SK-N-SH (cell line): ENCODE results near the gene ACTN3. TPM values are rescaled to one million over a fixed set of nuclear protein-coding genes. Genes with fewer than 3 reads are reported as not detected.

ENCODE experiments used
- CTCF ChIA-PET: fragments of 300-600, 350-600 bp; formaldehyde crosslinking; extraction: SDS; loops from one replicate; lab custom pipeline; 2021; lab: Yijun Ruan, JAX
- POLR2A ChIA-PET: fragments of 350-600 bp; sonication (Branson Sonifier 250); formaldehyde crosslinking; extraction: SDS; loops from one replicate; lab custom pipeline; 2020; ENCODE audit warnings: antibody characterized with exemption, inconsistent platforms; lab: Yijun Ruan, JAX
- DNase-seq: peaks from one replicate; pipeline ENCODE4 v3.0.0; 2012
- H2AFZ ChIP-seq: fragments of 200-600 bp; sonication (generic); 2 replicates; pipeline ENCODE4 v1.8.1; 2016; ENCODE audit warnings: antibody characterized with exemption, mild to moderate bottlenecking, low read depth
- H3F3A ChIP-seq: fragments of 200-600 bp; sonication (generic); replicated peaks from 2 replicates; pipeline ENCODE3; 2016; ENCODE audit warnings: antibody characterized with exemption, mild to moderate bottlenecking; ENCODE audit not compliant: insufficient read depth
- H3K27ac ChIP-seq, 2 experiments: fragments of 200-500 bp in 1 of 2; fragments of 200-600 bp in 1 of 2; sonication (Bioruptor generic) in 1 of 2; sonication (generic), shearing (Covaris generic) in 1 of 2; 2 replicates each; pipeline versions ENCODE4 v1.5.1 to v1.6.1; 2014 to 2016; ENCODE audit warnings: low read depth in 2 of 2, inconsistent platforms in 1 of 2, low read length in 1 of 2, mild to moderate bottlenecking in 1 of 2, mixed read lengths in 1 of 2
- H3K27me3 ChIP-seq: fragments of 200-600 bp; sonication (generic), shearing (Covaris generic); 2 replicates; pipeline ENCODE4 v1.6.1; 2016; ENCODE audit warnings: mixed run types; ENCODE audit not compliant: insufficient read depth
- H3K36me3 ChIP-seq, 2 experiments: fragments of 200-500 bp in 1 of 2; fragments of 200-600 bp in 1 of 2; sonication (Bioruptor generic) in 1 of 2; sonication (generic) in 1 of 2; replicated peaks in 1 of 2; 2 replicates each; pipeline versions ENCODE3 to v1.5.1; 2014 to 2016; ENCODE audit warnings: low read length in 1 of 2, mild to moderate bottlenecking in 1 of 2; ENCODE audit not compliant: insufficient read depth in 2 of 2, control insufficient read depth in 1 of 2
- H3K4me1 ChIP-seq, 2 experiments: fragments of 200-500 bp in 1 of 2; fragments of 200-600 bp in 1 of 2; sonication (Bioruptor generic) in 1 of 2; sonication (generic), shearing (Covaris generic) in 1 of 2; 2 replicates each; pipeline versions ENCODE4 v1.5.1 to v1.6.1; 2014 to 2016; ENCODE audit warnings: low read depth in 1 of 2, low read length in 1 of 2, mixed run types in 1 of 2; ENCODE audit not compliant: insufficient read depth in 2 of 2, control insufficient read depth in 1 of 2
- H3K4me2 ChIP-seq: fragments of 200-600 bp; sonication (generic), shearing (Covaris generic); 2 replicates; pipeline ENCODE4 v1.6.1; 2017; ENCODE audit warnings: mixed run types
- H3K4me3 ChIP-seq, 2 experiments: fragments of 200-500 bp in 1 of 2; fragments of 200-600 bp in 1 of 2; sonication (Bioruptor generic) in 1 of 2; sonication (generic), shearing (Covaris generic) in 1 of 2; 2 replicates each; pipeline versions ENCODE4 v1.5.1 to v1.8.1; 2014 to 2016; ENCODE audit warnings: low read depth in 2 of 2, inconsistent platforms in 1 of 2, low read length in 1 of 2, mild to moderate bottlenecking in 1 of 2, mixed read lengths in 1 of 2, moderate library complexity in 1 of 2
- H3K79me2 ChIP-seq: fragments of 200-600 bp; sonication (generic); 2 replicates; pipeline ENCODE4 v1.8.1; 2017; ENCODE audit warnings: mild to moderate bottlenecking; ENCODE audit not compliant: insufficient read depth
- H3K9ac ChIP-seq: fragments of 200-600 bp; sonication (generic); 2 replicates; pipeline ENCODE4 v1.6.1; 2017; ENCODE audit warnings: mixed run types
- H3K9me2 ChIP-seq: fragments of 200-600 bp; sonication (generic); 2 replicates; pipeline ENCODE4 v1.6.1; 2017; ENCODE audit warnings: mixed run types
- H3K9me3 ChIP-seq: fragments of 200-600 bp; sonication (generic); 2 replicates; pipeline ENCODE4 v1.6.1; 2017; ENCODE audit warnings: mixed run types, mild to moderate bottlenecking, moderate library complexity
- H4K20me1 ChIP-seq: fragments of 200-600 bp; sonication (generic); 2 replicates; pipeline ENCODE4 v1.6.1; 2017; ENCODE audit warnings: mild to moderate bottlenecking, mixed run types; ENCODE audit not compliant: insufficient read depth
- EZH2phosphoT487 ChIP-seq: fragments of 200-600 bp; sonication (generic); IDR thresholded peaks from 2 replicates; pipeline ENCODE4 v1.6.1; 2017; ENCODE audit warnings: low read depth, mixed run types, mild to moderate bottlenecking, antibody characterized with exemption, moderate library complexity, borderline replicate concordance
- GABPA ChIP-seq: IDR thresholded peaks from 2 replicates; pipeline ENCODE4 v1.4.0; 2012; ENCODE audit warnings: low read depth, mild to moderate bottlenecking
- IRF3 ChIP-seq: fragments of 150-350 bp; IDR thresholded peaks from 2 replicates; pipeline ENCODE4 v1.6.1; 2016; ENCODE audit warnings: mild to moderate bottlenecking, low read depth, low read length
- MEF2A ChIP-seq: IDR thresholded peaks from 2 replicates; pipeline ENCODE4 v1.4.0; 2012; ENCODE audit warnings: low read depth, borderline replicate concordance
- MXI1 ChIP-seq: IDR thresholded peaks from 2 replicates; pipeline ENCODE4 v1.6.1; 2012; ENCODE audit warnings: mild to moderate bottlenecking, low read depth, low read length, improper control_type of control experiment
- NRF1 ChIP-seq: IDR thresholded peaks from 2 replicates; pipeline ENCODE4 v1.6.1; 2012; ENCODE audit warnings: low read depth, mild to moderate bottlenecking, low read length
- POLR2AphosphoS5 ChIP-seq: IDR thresholded peaks from 2 replicates; pipeline ENCODE4 v1.6.1; 2012; ENCODE audit warnings: low read depth, low read length
- RXRA ChIP-seq: IDR thresholded peaks from 2 replicates; pipeline ENCODE4 v1.4.0; 2012; ENCODE audit warnings: low read depth, mild to moderate bottlenecking, borderline replicate concordance
- SIN3A ChIP-seq: IDR thresholded peaks from 2 replicates; pipeline ENCODE4 v1.6.1; 2012; ENCODE audit warnings: low read depth, mild to moderate bottlenecking, low read length, moderate library complexity, borderline replicate concordance
- SMC3 ChIP-seq: IDR thresholded peaks from 2 replicates; pipeline ENCODE4 v1.6.1; 2012; ENCODE audit warnings: low read depth, low read length, improper control_type of control experiment
- TAF1 ChIP-seq: IDR thresholded peaks from 2 replicates; pipeline ENCODE4 v1.6.1; 2012; ENCODE audit warnings: low read depth, mild to moderate bottlenecking, low read length, moderate library complexity, borderline replicate concordance
- TCF12 ChIP-seq: IDR thresholded peaks from 2 replicates; pipeline ENCODE4 v1.4.0; 2012
- TEAD4 ChIP-seq: IDR thresholded peaks from 2 replicates; pipeline ENCODE4 v1.4.0; 2012; ENCODE audit warnings: mild to moderate bottlenecking, borderline replicate concordance; ENCODE audit not compliant: insufficient read depth
- ZBTB33 ChIP-seq: IDR thresholded peaks from 2 replicates; pipeline ENCODE4 v1.4.0; 2012; ENCODE audit warnings: low read depth, borderline replicate concordance
- WGBS: methylation state at CpG from one replicate; pipeline ENCODE4 v1.1.6; 2017; ENCODE audit warnings: low lambda C conversion rate; 5-methylcytosine and 5-hydroxymethylcytosine counted together
- polyA plus RNA-seq, 3 experiments: library from polyadenylated mRNA; depleted of rRNA; stranded (reverse); fragments of >200 nt; gene quantifications; 2 replicates each; pipeline ENCODE4 v1.2.3, GENCODE V29; 2012
- TF ChIP-seq, protein P1 (sequence below): fragments of 200-600 bp; sonication (generic); IDR thresholded peaks from 2 replicates; pipeline ENCODE4 v1.6.1; 2017; ENCODE audit warnings: antibody characterized with exemption, mild to moderate bottlenecking, moderate library complexity
- TF ChIP-seq, protein P2 (sequence below): IDR thresholded peaks from 2 replicates; pipeline ENCODE4 v1.4.0; 2012; ENCODE audit warnings: low read depth, borderline replicate concordance
- TF ChIP-seq, protein P3 (sequence below): fragments of 150-350 bp; IDR thresholded peaks from 2 replicates; pipeline ENCODE4 v1.6.1; 2017; ENCODE audit warnings: antibody characterized with exemption, low read length, low read depth, borderline replicate concordance

ACTN3 gene
- polyA plus RNA-seq, 1 of the 3 experiments (the other 2 are of a cell fraction): 0.02 TPM

- no peak overlapping the region for H2AFZ ChIP-seq
- no peaks in the 10 kb centered on the region for H3K9me3 ChIP-seq
- no peaks in the 10 kb centered on the region for H3K36me3 ChIP-seq
- H3F3A ChIP-seq: no peaks in the 10 kb centered on the region
- peaks cover 0 to 7% of the 10 kb centered on the region in 2 experiments; a peak in 1 of 4 replicates for H3K4me1 ChIP-seq
- no peaks in the 10 kb centered on the region for H3K79me2 ChIP-seq
- WGBS: 72% methylated on average over 10 of the region's 20 CpGs
- no peak overlapping the region for H3K4me2 ChIP-seq
- CTCF ChIA-PET: interaction anchor here (0.6 to 1.9 kb wide), 4 partner anchors 44 to 286 kb away, joined by 3 to 10 read pairs (median 3); partner anchors contain the start of gene RBM4B
- H3K27ac ChIP-seq: no peak overlapping the region
- no peaks in the 10 kb centered on the region for H4K20me1 ChIP-seq
- H3K27me3 ChIP-seq: no peaks in the 10 kb centered on the region
- no peak for DNase-seq
- TF ChIP-seq ZBTB33: no peak
- no peak for TF ChIP-seq MEF2A
- TF ChIP-seq SIN3A: no peak
- TF ChIP-seq MXI1: no peak
- no peak for TF ChIP-seq SMC3
- TF ChIP-seq RXRA: no peak
- no peak for TF ChIP-seq GABPA
- TF ChIP-seq POLR2AphosphoS5: no peak
- TF ChIP-seq, protein P1, sequence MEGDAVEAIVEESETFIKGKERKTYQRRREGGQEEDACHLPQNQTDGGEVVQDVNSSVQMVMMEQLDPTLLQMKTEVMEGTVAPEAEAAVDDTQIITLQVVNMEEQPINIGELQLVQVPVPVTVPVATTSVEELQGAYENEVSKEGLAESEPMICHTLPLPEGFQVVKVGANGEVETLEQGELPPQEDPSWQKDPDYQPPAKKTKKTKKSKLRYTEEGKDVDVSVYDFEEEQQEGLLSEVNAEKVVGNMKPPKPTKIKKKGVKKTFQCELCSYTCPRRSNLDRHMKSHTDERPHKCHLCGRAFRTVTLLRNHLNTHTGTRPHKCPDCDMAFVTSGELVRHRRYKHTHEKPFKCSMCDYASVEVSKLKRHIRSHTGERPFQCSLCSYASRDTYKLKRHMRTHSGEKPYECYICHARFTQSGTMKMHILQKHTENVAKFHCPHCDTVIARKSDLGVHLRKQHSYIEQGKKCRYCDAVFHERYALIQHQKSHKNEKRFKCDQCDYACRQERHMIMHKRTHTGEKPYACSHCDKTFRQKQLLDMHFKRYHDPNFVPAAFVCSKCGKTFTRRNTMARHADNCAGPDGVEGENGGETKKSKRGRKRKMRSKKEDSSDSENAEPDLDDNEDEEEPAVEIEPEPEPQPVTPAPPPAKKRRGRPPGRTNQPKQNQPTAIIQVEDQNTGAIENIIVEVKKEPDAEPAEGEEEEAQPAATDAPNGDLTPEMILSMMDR: no peak
- TF ChIP-seq NRF1: no peak
- no peak for TF ChIP-seq TEAD4
- TF ChIP-seq TCF12: no peak
- POLR2A ChIA-PET: interaction anchor here (0.7 kb wide), 1 partner anchor 17 kb away, joined by 3 read pairs; the partner anchor contains the start of gene ZDHHC24
- no peak overlapping the region for H3K4me3 ChIP-seq
- no peaks in the 10 kb centered on the region for H3K9me2 ChIP-seq
- no peak overlapping the region for H3K9ac ChIP-seq
These were observed 16.3 kb downstream of the ACTN3 start for GRCh38 chr11:66562907-66563583.

- no peak for DNase-seq
- Histone ChIP-seq H3F3A (no peaks in the 10 kb centered on the region), H3K9me3 (no peaks in the 10 kb centered on the region), H3K4me2 (no peak overlapping the region)
- 94% methylated on average over 9 of the region's 10 CpGs for WGBS
- TF ChIP-seq, protein P2, sequence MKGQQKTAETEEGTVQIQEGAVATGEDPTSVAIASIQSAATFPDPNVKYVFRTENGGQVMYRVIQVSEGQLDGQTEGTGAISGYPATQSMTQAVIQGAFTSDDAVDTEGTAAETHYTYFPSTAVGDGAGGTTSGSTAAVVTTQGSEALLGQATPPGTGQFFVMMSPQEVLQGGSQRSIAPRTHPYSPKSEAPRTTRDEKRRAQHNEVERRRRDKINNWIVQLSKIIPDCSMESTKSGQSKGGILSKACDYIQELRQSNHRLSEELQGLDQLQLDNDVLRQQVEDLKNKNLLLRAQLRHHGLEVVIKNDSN: no peak
- TF ChIP-seq MEF2A: no peak
- TF ChIP-seq, protein P3, sequence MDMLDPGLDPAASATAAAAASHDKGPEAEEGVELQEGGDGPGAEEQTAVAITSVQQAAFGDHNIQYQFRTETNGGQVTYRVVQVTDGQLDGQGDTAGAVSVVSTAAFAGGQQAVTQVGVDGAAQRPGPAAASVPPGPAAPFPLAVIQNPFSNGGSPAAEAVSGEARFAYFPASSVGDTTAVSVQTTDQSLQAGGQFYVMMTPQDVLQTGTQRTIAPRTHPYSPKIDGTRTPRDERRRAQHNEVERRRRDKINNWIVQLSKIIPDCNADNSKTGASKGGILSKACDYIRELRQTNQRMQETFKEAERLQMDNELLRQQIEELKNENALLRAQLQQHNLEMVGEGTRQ: no peak
- TF ChIP-seq EZH2phosphoT487: no peak
- no peak for TF ChIP-seq IRF3
- TF ChIP-seq TAF1: no peak
- TF ChIP-seq, all 33 proteins: peak for 0
- no peaks in the 10 kb centered on the region for H3K79me2 ChIP-seq
- peaks cover 0 to 7% of the 10 kb centered on the region in 2 experiments; a peak in 1 of 4 replicates for H3K4me1 ChIP-seq
- H2AFZ ChIP-seq: no peak overlapping the region
- CTCF ChIA-PET: interaction anchor here (0.6 to 1.1 kb wide), 4 partner anchors 15 to 270 kb away, joined by 3 to 4 read pairs (median 4); partner anchors contain the start of gene RBM4B
- no peaks in the 10 kb centered on the region for H3K36me3 ChIP-seq
- H3K4me3 ChIP-seq: no peak overlapping the region
- H4K20me1 ChIP-seq: no peaks in the 10 kb centered on the region
- no peaks in the 10 kb centered on the region for H3K27me3 ChIP-seq
- no peak overlapping the region for H3K9ac ChIP-seq
- H3K9me2 ChIP-seq: no peaks in the 10 kb centered on the region
- no peak overlapping the region for H3K27ac ChIP-seq
- POLR2A ChIA-PET: no interaction called here
These were observed 17.1 kb downstream of the ACTN3 start for GRCh38 chr11:66563832-66564231.
